Transverse colon (tissue), 4 donors: ENCODE measurements around the gene CREB5. TPM values are rescaled to one million over a fixed set of nuclear protein-coding genes. Genes with fewer than 3 reads are reported as not detected.
A peak's percentile ranks its signal among the peaks of the same experiment; 100 is the strongest.

ENCODE experiments used
- DNase-seq: peaks from one replicate; pipeline ENCODE4 v3.0.0-alpha.2; 2019
- H3K27ac ChIP-seq, 4 donors: fragments of 200-600 bp; sonication (generic); 2 replicates each; pipeline ENCODE4 v1.5.1; 2016 to 2018; ENCODE audit warnings: inconsistent platforms in 4 of 4
- H3K27me3 ChIP-seq: fragments of 200-600 bp; sonication (generic); 2 replicates; pipeline ENCODE4 v1.5.1; 2017; ENCODE audit warnings: inconsistent platforms
- H3K36me3 ChIP-seq, 4 donors: fragments of 200-600 bp; sonication (generic); 2 replicates each; pipeline ENCODE4 v1.5.1; 2017 to 2019; ENCODE audit warnings: inconsistent platforms in 4 of 4
- H3K4me1 ChIP-seq, 4 donors: fragments of 200-600 bp; sonication (generic); 2 replicates each; pipeline ENCODE4 v1.5.1; 2017 to 2020; ENCODE audit warnings: inconsistent platforms in 4 of 4
- H3K4me3 ChIP-seq, 4 donors: fragments of 200-600 bp; sonication (generic); 1 replicate in 1 of 4; 2 replicates in 3 of 4; pipeline versions ENCODE4 v1.5.1 to v1.6.1; 2017 to 2019; ENCODE audit warnings: inconsistent platforms in 4 of 4
- H3K9me3 ChIP-seq, 2 donors: fragments of 200-600 bp; sonication (generic); 2 replicates each; pipeline ENCODE4 v1.5.1; 2017 to 2019; ENCODE audit warnings: inconsistent platforms in 2 of 2
- CTCF ChIP-seq, 5 experiments: fragments of 200-600 bp in 3 of 5; fragments of 450-650 bp in 2 of 5; sonication (generic) in 3 of 5; IDR thresholded peaks; 1 replicate in 2 of 5; 2 replicates in 3 of 5; pipeline ENCODE4 v1.5.1; 2016 to 2017; ENCODE audit warnings: antibody characterized with exemption in 5 of 5, inconsistent platforms in 3 of 5, mild to moderate bottlenecking in 2 of 5, moderate library complexity in 1 of 5
- EP300 ChIP-seq: sonication (generic); formaldehyde crosslinking; IDR thresholded peaks from one replicate; pipeline ENCODE4 v1.6.1; 2017; ENCODE audit warnings: antibody characterized with exemption, low read depth
- POLR2A ChIP-seq: fragments of 450-650 bp; IDR thresholded peaks from one replicate; pipeline ENCODE4 v1.6.1; 2016; ENCODE audit warnings: antibody characterized with exemption, mild to moderate bottlenecking, moderate library complexity
- POLR2AphosphoS5 ChIP-seq, 3 donors: sonication (generic); formaldehyde crosslinking; IDR thresholded peaks; one replicate each; pipeline ENCODE4 v1.6.1; 2016; ENCODE audit warnings: antibody characterized with exemption in 3 of 3
- WGBS, 2 donors: methylation state at CpG; one replicate each; pipeline ENCODE4 v1.1.5; 2018; ENCODE audit warnings: low coverage in 1 of 2; 5-methylcytosine and 5-hydroxymethylcytosine counted together
- in situ Hi-C, 4 donors: fragments of 200-750 bp; cut with MboI; loops; one replicate each; pipeline versions ENCODE4 v1.15.0 to v1.15.1; 2017; ENCODE audit warnings: low sequenced_read_pairs in 3 of 4, low pct_ligation_motif_present in 1 of 4, low pct_unique_long_range_greater_than_20kb in 1 of 4
- intact Hi-C: fragments of 100-400 bp; cut with DNase I; formaldehyde crosslinking; loops from one replicate; pipeline ENCODE4 v1.15.1; 2023; ENCODE audit warnings: low total_unique reads
- total RNA-seq, 4 donors: library from RNA; depleted of rRNA; stranded (reverse); fragments of >200 nt; gene quantifications; one replicate each; pipeline ENCODE4 v1.1.0, GENCODE V29; 2016

Gene CREB5
- total RNA-seq, 4 donors from 2014 or later, result 3.0 to 12.2 (median 7.0) TPM

- no peak for DNase-seq
- Histone ChIP-seq H3K4me3 (no peak overlapping the region), H3K4me1 (peaks cover 0 to 4% (median 0%) of the 10 kb centered on the region in 4 donors), H3K27me3 (no peaks in the 10 kb centered on the region), H3K9me3 (no peaks in the 10 kb centered on the region), H3K36me3 (no peaks in the 10 kb centered on the region), H3K27ac (no peak overlapping the region)
- TF ChIP-seq POLR2AphosphoS5 (IDR thresholded peaks at IDR 0.05), result no peak
- in situ Hi-C loops, result loop anchor here in 1 of 4 donors (25.0 kb wide), 1 partner anchor 265 kb away; the partner anchor contains the start of gene CREB5
- WGBS, 2 donors, result 88 to 94% methylated on average over 3 of the region's 3 CpGs
- intact Hi-C loops, result no loop called here
Observed at GRCh38 chr7:28677668-28678067, 265.4 kb downstream of the CREB5 start.

- no peak for DNase-seq
- Histone ChIP-seq H3K4me3 (no peak overlapping the region), H3K36me3 (no peaks in the 10 kb centered on the region), H3K27ac (no peak overlapping the region), H3K27me3 (no peaks in the 10 kb centered on the region), H3K9me3 (no peaks in the 10 kb centered on the region), H3K4me1 (peaks cover 0 to 4% (median 0%) of the 10 kb centered on the region in 4 donors)
- in situ Hi-C loops, result loop anchor here in 1 of 4 donors (25.0 kb wide), 1 partner anchor 266 kb away; the partner anchor contains the start of gene CREB5
- WGBS, 2 donors, result 57 to 77% methylated on average over 2 of the region's 2 CpGs
- TF ChIP-seq CTCF (IDR thresholded peaks at IDR 0.05) (no peak), POLR2AphosphoS5 (IDR thresholded peaks at IDR 0.05) (no peak), EP300 (no peak), POLR2A (no peak)
- intact Hi-C loops, result no loop called here
Observed at GRCh38 chr7:28678431-28678965, 266.2 kb downstream of the CREB5 start.

- H3K9me3 ChIP-seq, result no peaks in the 10 kb centered on the region
- H3K4me1 ChIP-seq, result peaks cover 0 to 24% (median 13%) of the 10 kb centered on the region in 4 donors
- H3K36me3 ChIP-seq, result no peaks in the 10 kb centered on the region
- no peak for DNase-seq
- intact Hi-C loops, result no loop called here
- in situ Hi-C loops, result loop anchor here in 1 of 4 donors (25.0 kb wide), 1 partner anchor 270 kb away; the partner anchor contains the start of gene CREB5
- H3K27me3 ChIP-seq, result peaks cover 9% of the 10 kb centered on the region
- H3K4me3 ChIP-seq, result no peak overlapping the region
- no peak overlapping the region for H3K27ac ChIP-seq
- TF ChIP-seq EP300 (no peak), CTCF (IDR thresholded peaks at IDR 0.05) (no peak), POLR2A (no peak), POLR2AphosphoS5 (IDR thresholded peaks at IDR 0.05) (no peak)
- 86 to 90% methylated on average over 2 to 5 of the region's 5 CpGs for WGBS, 2 donors
Observed at GRCh38 chr7:28681693-28682310, 269.5 kb downstream of the CREB5 start.

GRCh38 chr7:28682801-28683200, 270.5 kb downstream of the CREB5 start:
- Histone ChIP-seq H3K4me1 (peaks cover 0 to 27% (median 13%) of the 10 kb centered on the region in 4 donors), H3K27ac (no peak overlapping the region), H3K9me3 (no peaks in the 10 kb centered on the region), H3K27me3 (peaks cover 9% of the 10 kb centered on the region), H3K36me3 (no peaks in the 10 kb centered on the region), H3K4me3 (no peak overlapping the region)
- no peak for TF ChIP-seq EP300
- intact Hi-C loops, result no loop called here
- in situ Hi-C loops, result loop anchor here in 1 of 4 donors (25.0 kb wide), 1 partner anchor 270 kb away; the partner anchor contains the start of gene CREB5
- DNase-seq, result no peak
- WGBS, 2 donors, result 80 to 85% methylated on average over 5 to 8 of the region's 8 CpGs

GRCh38 chr7:28684650-28685241, 272.4 kb downstream of the CREB5 start:
- intact Hi-C loops (no loop called here), in situ Hi-C loops (loop anchor here in 1 of 4 donors (25.0 kb wide), 1 partner anchor 272 kb away; the partner anchor contains the start of gene CREB5)
- H3K36me3 ChIP-seq, result no peaks in the 10 kb centered on the region
- H3K9me3 ChIP-seq, result no peaks in the 10 kb centered on the region
- DNase-seq, result no peak
- 52 to 55% methylated on average over 5 of the region's 5 CpGs for WGBS, 2 donors
- H3K27ac ChIP-seq, result peak overlapping the region; percentile 74 to 85 (median 82)
- H3K4me1 ChIP-seq, result peaks cover 0 to 29% (median 13%) of the 10 kb centered on the region in 4 donors
- H3K27me3 ChIP-seq, result peaks cover 9% of the 10 kb centered on the region
- no peak overlapping the region for H3K4me3 ChIP-seq
- no peak for TF ChIP-seq CTCF (IDR thresholded peaks at IDR 0.05)
